Sigmoid colon (tissue), 7 donors: ENCODE data around the gene R3HDM2. TPM values are rescaled to one million over a fixed set of nuclear protein-coding genes. Genes with fewer than 3 reads are reported as not detected.

Source experiments
- DNase-seq: peaks from one replicate; pipeline ENCODE4 v3.0.0-alpha.2; 2019
- H3K27ac ChIP-seq, 4 donors: fragments of 200-600 bp; sonication (generic); one replicate each; pipeline ENCODE4 v1.5.1; 2016 to 2019; ENCODE audit warnings: mild to moderate bottlenecking in 1 of 4
- H3K27me3 ChIP-seq, 3 donors: fragments of 200-600 bp; sonication (generic); one replicate each; pipeline ENCODE4 v1.5.1; 2019; ENCODE audit warnings: mild to moderate bottlenecking in 1 of 3
- H3K36me3 ChIP-seq, 4 donors: fragments of 200-600 bp; sonication (generic); one replicate each; pipeline ENCODE4 v1.5.1; 2016 to 2019
- H3K4me1 ChIP-seq, 4 donors: fragments of 200-600 bp; sonication (generic); one replicate each; pipeline ENCODE4 v1.5.1; 2017 to 2019
- H3K4me3 ChIP-seq, 4 donors: fragments of 200-600 bp; sonication (generic); one replicate each; pipeline ENCODE4 v1.5.1; 2017 to 2019; ENCODE audit warnings: mild to moderate bottlenecking in 2 of 4, moderate library complexity in 1 of 4
- H3K9me3 ChIP-seq, 4 donors: fragments of 200-600 bp in 3 of 4; sonication (generic) in 3 of 4; one replicate each; pipeline versions ENCODE4 v1.5.1 to v1.6.1; 2013 to 2019
- EP300 ChIP-seq, 4 donors: sonication (generic); formaldehyde crosslinking; IDR thresholded peaks; one replicate each; pipeline ENCODE4 v1.6.1; 2017; ENCODE audit warnings: antibody characterized with exemption in 4 of 4
- POLR2A ChIP-seq, 2 donors: fragments of 450-650 bp; IDR thresholded peaks; one replicate each; pipeline ENCODE4 v1.6.1; 2016; ENCODE audit warnings: antibody characterized with exemption in 2 of 2, mild to moderate bottlenecking in 2 of 2, moderate library complexity in 2 of 2
- POLR2AphosphoS5 ChIP-seq, 4 donors: sonication (generic); formaldehyde crosslinking; IDR thresholded peaks; one replicate each; pipeline ENCODE4 v1.6.1; 2017; ENCODE audit warnings: antibody characterized with exemption in 4 of 4
- WGBS, 2 donors: extraction: QIAGEN DNeasy Blood & Tissue Kit; methylation state at CpG; one replicate each; pipeline ENCODE4 v1.1.7; 2013; 5-methylcytosine and 5-hydroxymethylcytosine counted together
- intact Hi-C: fragments of 100-400 bp; cut with DNase I; formaldehyde crosslinking; loops from one replicate; pipeline ENCODE4 v1.15.1; 2023
- polyA plus RNA-seq, 3 donors: library from polyadenylated mRNA; stranded (reverse); fragments of 200-250 nt; gene quantifications; one replicate each; pipeline ENCODE4 v1.2.3, GENCODE V29; 2013
- total RNA-seq, 4 donors: library from RNA; depleted of rRNA; stranded (reverse); fragments of >200 nt; gene quantifications; one replicate each; pipeline ENCODE4 v1.1.0, GENCODE V29; 2016
- TF ChIP-seq, protein P1 (sequence below), 4 experiments: fragments of 450-650 bp in 3 of 4; fragments of 200-600 bp in 1 of 4; IDR thresholded peaks; one replicate each; pipeline ENCODE4 v1.5.1; 2016 to 2019; ENCODE audit warnings: antibody characterized with exemption in 4 of 4, mild to moderate bottlenecking in 3 of 4, moderate library complexity in 2 of 4
- donor health status: healthy with polysubstance abuse.
- donor health status: Bipolar disorder and iron deficiency.
- donor health status: healthy.

The R3HDM2 gene
- total and polyA plus RNA-seq, 7 donors: 10.9 to 37.7 (median 28.3) TPM

- no peak overlapping the region for H3K27ac ChIP-seq
These were observed 222.1 kb downstream of the R3HDM2 start for GRCh38 chr12:57208631-57209282.

GRCh38 chr12:57207731-57208630 is 222.9 kb downstream of the R3HDM2 start:
- H3K36me3 ChIP-seq: peaks cover 39 to 97% (median 69%) of the 10 kb centered on the region in 4 donors

More at GRCh38 chr12:57208631-57209282, 222.1 kb downstream of the R3HDM2 start:
- no peak overlapping the region for H3K4me3 ChIP-seq
- 84 to 88% methylated on average over 22 of the region's 22 CpGs for WGBS, 2 donors
- intact Hi-C loops: no loop called here
- TF ChIP-seq POLR2A (IDR thresholded peaks at IDR 0.05) (no peak), POLR2AphosphoS5 (IDR thresholded peaks at IDR 0.05) (no peak), EP300 (IDR thresholded peaks at IDR 0.05) (no peak)
- TF ChIP-seq, protein P1, sequence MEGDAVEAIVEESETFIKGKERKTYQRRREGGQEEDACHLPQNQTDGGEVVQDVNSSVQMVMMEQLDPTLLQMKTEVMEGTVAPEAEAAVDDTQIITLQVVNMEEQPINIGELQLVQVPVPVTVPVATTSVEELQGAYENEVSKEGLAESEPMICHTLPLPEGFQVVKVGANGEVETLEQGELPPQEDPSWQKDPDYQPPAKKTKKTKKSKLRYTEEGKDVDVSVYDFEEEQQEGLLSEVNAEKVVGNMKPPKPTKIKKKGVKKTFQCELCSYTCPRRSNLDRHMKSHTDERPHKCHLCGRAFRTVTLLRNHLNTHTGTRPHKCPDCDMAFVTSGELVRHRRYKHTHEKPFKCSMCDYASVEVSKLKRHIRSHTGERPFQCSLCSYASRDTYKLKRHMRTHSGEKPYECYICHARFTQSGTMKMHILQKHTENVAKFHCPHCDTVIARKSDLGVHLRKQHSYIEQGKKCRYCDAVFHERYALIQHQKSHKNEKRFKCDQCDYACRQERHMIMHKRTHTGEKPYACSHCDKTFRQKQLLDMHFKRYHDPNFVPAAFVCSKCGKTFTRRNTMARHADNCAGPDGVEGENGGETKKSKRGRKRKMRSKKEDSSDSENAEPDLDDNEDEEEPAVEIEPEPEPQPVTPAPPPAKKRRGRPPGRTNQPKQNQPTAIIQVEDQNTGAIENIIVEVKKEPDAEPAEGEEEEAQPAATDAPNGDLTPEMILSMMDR (IDR thresholded peaks at IDR 0.05): no peak
- no peak for DNase-seq
- peaks cover 32 to 90% (median 61%) of the 10 kb centered on the region in 4 donors for H3K36me3 ChIP-seq
- peaks cover 0 to 2% (median 0%) of the 10 kb centered on the region in 3 donors for H3K27me3 ChIP-seq
- no peaks in the 10 kb centered on the region for H3K9me3 ChIP-seq
- peaks cover 0 to 5% (median 4%) of the 10 kb centered on the region in 4 donors for H3K4me1 ChIP-seq

DNA sequence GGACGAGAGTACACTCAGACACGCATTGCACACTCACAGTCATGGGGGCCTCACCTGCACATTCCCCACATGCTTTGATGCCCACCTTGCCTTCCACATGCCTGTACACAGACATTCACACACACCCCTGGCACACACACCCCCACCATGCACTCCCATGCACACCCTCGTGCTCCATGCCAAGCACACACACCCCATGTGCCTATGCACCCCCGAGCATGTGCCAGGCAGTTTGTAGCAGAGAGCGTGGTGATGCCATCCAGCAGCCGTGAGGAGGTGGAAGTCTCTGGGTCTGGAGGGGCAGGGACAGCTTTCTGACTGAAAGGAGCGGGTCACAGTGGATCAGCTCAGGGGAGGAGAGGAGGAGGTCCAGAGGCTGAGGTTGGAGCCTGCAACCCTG is 224.9 kb downstream of the R3HDM2 start:
- H3K9me3 ChIP-seq: no peaks in the 10 kb centered on the region
- no peak overlapping the region for H3K27ac ChIP-seq
- TF ChIP-seq, protein P1 (IDR thresholded peaks at IDR 0.05): no peak
- no peak for TF ChIP-seq EP300 (IDR thresholded peaks at IDR 0.05)
- no peak for TF ChIP-seq POLR2AphosphoS5 (IDR thresholded peaks at IDR 0.05)
- TF ChIP-seq POLR2A (IDR thresholded peaks at IDR 0.05): no peak
- H3K4me3 ChIP-seq: no peak overlapping the region
- DNase-seq: no peak
- H3K4me1 ChIP-seq: no peaks in the 10 kb centered on the region
- whole genome bisulfite sequencing, 2 donors: 85 to 92% methylated on average over 7 of the region's 7 CpGs
- H3K36me3 ChIP-seq: peaks cover 59 to 98% (median 82%) of the 10 kb centered on the region in 4 donors
- intact Hi-C loops: no loop called here
- H3K27me3 ChIP-seq: no peaks in the 10 kb centered on the region

More at GRCh38 chr12:57207731-57208630, 222.9 kb downstream of the R3HDM2 start:
- intact Hi-C loops: no loop called here
- TF ChIP-seq POLR2AphosphoS5 (IDR thresholded peaks at IDR 0.05) (no peak), EP300 (IDR thresholded peaks at IDR 0.05) (no peak), POLR2A (IDR thresholded peaks at IDR 0.05) (no peak)
- TF ChIP-seq, protein P1 (IDR thresholded peaks at IDR 0.05): no peak
- Histone ChIP-seq H3K9me3 (no peaks in the 10 kb centered on the region), H3K4me1 (no peaks in the 10 kb centered on the region), H3K27me3 (no peaks in the 10 kb centered on the region), H3K4me3 (no peak overlapping the region), H3K27ac (no peak overlapping the region)
- 91 to 92% methylated on average over 29 of the region's 29 CpGs for WGBS, 2 donors
- DNase-seq: no peak

DNA sequence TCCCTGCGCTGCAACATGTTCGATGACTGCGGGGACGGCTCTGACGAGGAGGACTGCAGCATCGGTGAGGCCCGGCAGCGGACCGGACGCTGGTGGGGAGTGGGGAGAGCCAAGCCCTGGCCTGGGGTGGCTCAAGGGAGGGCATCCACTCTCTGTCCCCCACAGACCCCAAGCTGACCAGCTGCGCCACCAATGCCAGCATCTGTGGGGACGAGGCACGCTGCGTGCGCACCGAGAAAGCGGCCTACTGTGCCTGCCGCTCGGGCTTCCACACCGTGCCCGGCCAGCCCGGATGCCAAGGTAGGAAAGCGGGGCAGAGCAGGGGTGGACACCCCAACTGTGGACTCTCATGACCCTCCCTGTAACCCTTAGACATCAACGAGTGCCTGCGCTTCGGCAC is 225.7 kb downstream of the R3HDM2 start:
- Histone ChIP-seq H3K27ac (no peak overlapping the region), H3K4me1 (no peaks in the 10 kb centered on the region), H3K9me3 (no peaks in the 10 kb centered on the region), H3K36me3 (peaks cover 65 to 98% (median 82%) of the 10 kb centered on the region in 4 donors), H3K27me3 (no peaks in the 10 kb centered on the region), H3K4me3 (no peak overlapping the region)
- no peak for DNase-seq
- WGBS, 2 donors: 96 to 97% methylated on average over 26 of the region's 26 CpGs
- intact Hi-C loops: no loop called here
- TF ChIP-seq EP300 (IDR thresholded peaks at IDR 0.05): no peak
- no peak for TF ChIP-seq POLR2A (IDR thresholded peaks at IDR 0.05)
- TF ChIP-seq, protein P1 (IDR thresholded peaks at IDR 0.05): no peak
- TF ChIP-seq POLR2AphosphoS5 (IDR thresholded peaks at IDR 0.05): no peak
